ENCODE measurements around the gene NXT1.

DNA sequence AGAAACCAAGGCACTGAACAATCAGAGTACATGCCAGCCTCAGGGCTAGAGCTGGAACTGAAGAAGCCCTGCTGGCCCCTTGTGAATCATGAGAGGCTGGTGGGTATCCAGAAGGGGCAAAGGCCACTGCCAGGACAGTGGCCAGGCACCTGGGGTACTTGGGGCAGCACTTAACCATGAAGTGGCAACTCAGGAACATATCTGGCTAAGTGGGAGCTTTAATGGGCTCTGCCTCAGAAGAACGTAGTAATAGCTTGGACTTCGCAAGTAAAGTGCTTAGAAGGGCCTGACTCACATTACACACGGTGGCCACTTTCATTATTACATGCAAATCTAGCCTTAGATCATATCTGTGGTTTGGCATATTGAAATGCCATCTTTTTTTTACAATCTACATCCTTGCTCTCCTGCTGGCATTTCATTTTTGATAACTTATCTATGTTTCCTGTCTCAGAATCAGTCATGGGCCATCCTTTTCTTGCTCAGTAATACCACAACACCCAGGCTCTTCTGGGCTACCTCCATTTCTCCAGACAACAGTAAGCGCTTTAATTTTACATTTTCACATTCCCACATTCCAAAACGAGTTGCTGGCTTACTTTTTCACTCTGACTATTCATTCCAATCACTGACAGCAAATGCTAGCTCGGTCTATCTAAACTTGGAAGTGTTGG is 49.1 kb downstream of the NXT1 start:
- TF ChIP-seq, protein P1, sequence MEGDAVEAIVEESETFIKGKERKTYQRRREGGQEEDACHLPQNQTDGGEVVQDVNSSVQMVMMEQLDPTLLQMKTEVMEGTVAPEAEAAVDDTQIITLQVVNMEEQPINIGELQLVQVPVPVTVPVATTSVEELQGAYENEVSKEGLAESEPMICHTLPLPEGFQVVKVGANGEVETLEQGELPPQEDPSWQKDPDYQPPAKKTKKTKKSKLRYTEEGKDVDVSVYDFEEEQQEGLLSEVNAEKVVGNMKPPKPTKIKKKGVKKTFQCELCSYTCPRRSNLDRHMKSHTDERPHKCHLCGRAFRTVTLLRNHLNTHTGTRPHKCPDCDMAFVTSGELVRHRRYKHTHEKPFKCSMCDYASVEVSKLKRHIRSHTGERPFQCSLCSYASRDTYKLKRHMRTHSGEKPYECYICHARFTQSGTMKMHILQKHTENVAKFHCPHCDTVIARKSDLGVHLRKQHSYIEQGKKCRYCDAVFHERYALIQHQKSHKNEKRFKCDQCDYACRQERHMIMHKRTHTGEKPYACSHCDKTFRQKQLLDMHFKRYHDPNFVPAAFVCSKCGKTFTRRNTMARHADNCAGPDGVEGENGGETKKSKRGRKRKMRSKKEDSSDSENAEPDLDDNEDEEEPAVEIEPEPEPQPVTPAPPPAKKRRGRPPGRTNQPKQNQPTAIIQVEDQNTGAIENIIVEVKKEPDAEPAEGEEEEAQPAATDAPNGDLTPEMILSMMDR (IDR thresholded peaks at IDR 0.05; ENCODE audit: insufficient read depth, low read depth, low read length), result no peak
- TF ChIP-seq EZH2 (IDR thresholded peaks at IDR 0.05; ENCODE audit: insufficient read depth, low read length), result no peak
